ENCODE results near the gene MS4A5.
"Not testable (repeated sequence)": the region's sequence is repeated elsewhere in the genome, so short reads cannot be mapped to it uniquely, and the experiment has no call there.

The MS4A5 gene, protein sequence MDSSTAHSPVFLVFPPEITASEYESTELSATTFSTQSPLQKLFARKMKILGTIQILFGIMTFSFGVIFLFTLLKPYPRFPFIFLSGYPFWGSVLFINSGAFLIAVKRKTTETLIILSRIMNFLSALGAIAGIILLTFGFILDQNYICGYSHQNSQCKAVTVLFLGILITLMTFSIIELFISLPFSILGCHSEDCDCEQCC

DNA sequence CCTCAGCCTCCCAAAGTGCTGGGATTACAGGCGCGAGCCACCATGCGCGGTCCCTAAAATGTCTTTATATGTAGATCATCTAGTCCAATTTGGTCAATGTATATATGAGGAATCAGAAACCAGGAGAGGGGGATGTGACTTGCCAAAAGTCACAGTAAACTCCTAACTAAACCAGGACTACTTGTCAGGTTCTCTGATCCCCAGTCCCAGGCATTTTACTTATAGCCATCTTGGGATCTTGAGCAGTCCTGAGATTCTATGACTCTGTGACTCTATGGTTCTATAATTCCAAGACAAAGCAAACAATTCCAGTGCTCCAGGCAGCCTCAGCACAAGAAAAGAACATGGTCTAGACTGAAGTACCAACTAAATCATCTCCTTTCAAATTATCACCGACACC lies at the start of gene MS4A5:
TSS of gene MS4A5 (plus strand) at position 301 of the 400 bp plus-strand sequence. CDS start 103 bp downstream, outside the sequence.
- DNase-seq = no peak

DNA sequence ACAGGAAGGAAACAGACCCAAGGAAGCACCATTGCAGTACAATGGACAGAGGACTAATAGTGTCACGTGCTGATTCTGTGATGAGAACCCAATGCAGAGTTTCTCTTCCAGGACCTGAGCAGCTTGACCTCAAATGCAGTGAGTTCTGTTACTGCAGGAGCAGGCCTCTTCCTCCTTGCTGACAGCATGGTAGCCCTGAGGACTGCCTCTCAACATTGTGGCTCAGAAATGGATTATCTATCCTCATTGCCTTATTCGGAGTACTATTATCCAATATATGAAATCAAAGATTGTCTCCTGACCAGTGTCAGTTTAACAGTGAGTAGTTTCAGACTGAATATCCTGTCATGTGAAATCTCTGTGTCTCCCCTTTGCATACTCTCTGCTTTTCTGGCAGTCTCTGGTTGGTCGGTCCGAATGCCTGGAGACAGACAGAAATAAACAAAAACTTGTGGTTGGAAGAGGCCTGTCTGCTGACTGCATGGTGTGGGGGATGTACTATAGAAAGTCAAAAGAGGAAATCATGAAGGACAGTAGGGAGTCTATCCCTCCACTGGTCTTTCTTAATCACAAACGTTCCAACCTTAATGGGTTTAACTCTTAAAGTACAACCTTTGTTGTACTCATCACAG lies 40.0 kb upstream of the MS4A5 start:
- DNase-seq = no peak

DNA sequence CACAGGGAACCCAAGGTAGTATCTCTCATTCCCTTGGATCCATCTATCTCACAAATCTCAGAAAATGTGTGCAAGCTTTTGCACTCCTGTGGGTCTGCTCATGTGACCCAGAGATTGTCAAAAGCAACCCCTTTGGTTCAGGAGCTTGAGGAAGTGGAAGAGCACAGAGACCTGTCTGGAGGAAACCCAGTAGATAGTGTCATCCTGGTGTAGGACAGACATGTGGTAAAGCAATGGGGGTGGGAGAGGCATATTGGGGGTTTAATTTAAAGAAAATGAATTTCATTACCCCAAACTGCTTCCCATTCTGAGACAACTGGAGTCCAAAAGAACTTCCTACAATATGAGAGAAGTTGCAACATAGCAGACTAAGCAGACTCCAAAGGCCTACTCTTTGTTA lies 39.0 kb upstream of the MS4A5 start:
- no peak for DNase-seq

DNA sequence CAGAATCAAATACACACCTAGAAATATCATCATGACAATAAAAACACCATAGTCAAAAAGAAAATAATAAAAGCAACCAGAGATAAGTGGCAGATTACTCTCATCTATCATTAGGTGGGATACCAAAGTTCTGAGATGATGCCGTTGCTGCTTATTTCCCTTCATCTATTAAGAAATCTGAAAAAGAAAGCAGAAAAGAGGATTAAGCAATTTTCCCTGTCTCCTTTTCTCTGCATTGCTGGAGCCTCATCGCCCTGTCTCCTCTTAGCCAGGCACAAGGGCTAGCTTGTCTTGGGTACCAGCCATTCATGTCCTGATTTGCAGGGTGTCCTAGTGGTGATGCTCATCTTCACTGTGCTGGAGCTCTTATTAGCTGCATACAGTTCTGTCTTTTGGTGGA lies 37.0 kb upstream of the MS4A5 start:
- no peak for DNase-seq

DNA sequence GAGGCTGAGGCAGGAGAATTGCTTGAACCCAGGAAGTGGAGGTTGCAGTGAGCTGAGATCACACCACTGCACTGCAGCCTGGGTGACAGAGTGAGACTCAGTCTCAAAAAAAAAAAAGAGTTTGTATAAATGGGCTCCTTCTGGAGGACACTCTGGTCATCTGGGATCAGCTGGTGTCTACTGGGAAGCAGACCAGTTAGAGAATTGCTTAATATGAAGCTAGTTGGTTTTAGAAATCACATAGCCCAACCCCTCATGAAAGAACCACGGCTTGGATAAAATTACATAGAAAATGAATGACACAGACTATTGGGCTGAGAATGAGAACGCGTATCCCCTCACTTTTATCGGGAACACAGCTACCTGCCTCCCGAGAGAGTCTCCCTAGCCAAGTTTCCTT lies 36.4 kb upstream of the MS4A5 start:
- no peak for DNase-seq

DNA sequence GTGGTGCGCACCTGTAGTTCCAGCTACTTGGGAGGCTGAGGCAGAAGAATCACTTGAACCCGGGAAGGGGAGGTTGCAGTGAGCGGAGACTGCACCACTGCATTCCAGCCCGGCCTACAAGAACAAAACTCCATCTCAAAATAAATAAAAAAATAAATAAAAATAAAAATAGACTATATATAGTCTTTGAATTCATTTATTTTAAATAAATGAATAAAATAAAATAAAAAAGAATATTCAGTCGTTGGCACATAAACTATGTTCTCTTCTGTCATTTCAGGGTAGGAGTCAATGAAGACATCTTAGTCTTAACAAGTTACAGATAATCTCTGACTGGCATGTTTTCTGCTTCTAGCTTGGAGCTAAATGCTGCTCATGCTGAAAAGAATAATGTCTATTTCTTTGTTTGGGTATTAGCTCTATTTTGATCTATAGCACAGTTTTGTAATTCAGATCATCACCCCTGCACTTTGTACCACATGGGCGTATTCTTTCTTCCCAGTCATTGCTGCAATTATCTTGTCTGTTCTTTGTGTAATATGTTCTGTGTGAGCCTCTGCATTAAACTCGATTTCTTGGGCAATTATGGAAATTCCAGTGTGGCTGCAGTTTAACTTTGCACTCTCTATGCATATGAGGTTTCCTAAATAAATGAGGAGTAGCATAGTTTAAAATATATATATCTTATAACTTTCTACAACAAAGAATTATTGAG lies 34.5 kb upstream of the MS4A5 start:
- no peak for DNase-seq

DNA sequence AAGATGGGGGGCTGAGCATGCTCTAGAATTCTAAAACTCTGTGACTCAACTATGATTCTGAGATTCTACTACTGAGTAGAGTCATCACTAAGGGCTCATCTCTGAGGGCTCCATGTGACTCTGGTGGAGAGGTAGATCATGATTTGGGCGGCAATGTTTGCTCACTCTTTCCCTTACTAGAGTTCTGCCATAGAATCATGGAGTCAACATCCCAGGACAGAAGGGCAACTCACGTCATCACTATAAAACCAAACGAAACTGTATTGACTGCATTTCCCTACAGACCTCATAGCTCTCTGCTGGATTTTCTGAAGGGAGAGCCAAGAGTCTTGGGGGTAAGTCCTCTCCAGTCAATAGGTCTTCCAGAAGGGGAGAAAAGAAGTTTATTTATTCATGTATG lies 33.0 kb upstream of the MS4A5 start, which contains the start of gene MS4A14:
TSS of gene MS4A14 (plus strand) at position 78 of the 400 bp plus-strand sequence. CDS start at position 198, 120 bp downstream.
- DNase-seq = no peak

DNA sequence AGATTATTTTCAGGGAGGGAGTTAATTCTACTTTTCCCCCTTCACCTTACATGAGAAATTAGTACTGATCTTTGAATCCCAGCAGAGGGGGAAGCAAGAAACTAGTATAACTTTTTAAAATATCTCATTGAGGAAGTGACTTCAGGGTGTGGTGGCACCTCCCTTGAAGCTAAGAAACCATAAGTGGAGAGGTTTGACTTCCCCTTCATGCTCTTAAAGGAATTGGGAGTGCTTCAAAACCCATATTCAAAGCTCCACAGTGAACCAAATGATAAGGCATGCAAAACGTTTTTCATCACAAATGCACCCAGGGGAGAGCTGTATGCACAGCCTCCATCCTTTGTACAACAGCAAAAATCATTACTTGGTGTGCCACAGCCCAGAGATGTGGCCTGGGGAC lies 32.6 kb upstream of the MS4A5 start:
- DNase-seq = no peak

DNA sequence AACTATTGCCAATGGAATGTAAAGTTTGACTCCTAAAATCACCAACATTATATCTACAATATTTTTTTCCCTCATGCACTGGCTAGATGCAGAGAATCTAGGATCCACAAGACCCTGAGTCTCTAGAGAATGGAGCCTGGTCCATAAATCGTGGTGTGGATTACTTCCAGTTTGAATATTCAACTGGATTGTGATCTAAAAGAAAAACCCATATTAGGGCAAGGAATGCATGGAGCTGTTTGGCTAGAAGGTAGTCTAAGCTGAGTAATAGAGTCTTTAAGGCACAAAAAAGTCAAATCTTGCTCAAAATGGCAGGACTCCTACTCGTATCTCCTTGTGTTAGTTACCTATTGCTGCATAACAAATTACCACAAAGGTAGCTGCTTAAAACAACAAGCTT lies 9.4 kb upstream of the MS4A5 start:
- DNase-seq = no peak

DNA sequence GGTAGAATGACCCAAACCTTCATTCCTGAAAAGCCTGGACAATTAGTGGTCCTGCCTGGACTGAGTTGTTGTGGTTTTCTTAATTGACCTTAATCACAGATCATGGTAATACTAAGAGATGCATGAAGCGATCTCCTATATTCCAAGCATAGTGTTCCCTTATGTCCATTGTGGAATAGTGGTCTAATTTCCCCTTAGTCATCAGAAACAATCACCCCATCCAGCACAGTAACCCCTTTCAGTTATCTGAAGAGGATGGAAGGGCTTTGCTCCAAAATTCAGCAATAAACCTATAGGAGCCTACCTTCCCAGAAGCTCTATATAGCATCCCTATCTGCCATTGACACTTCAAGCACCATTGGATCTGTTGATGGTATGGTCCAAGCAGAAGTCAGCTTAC lies 6.8 kb upstream of the MS4A5 start:
- no peak for DNase-seq

DNA sequence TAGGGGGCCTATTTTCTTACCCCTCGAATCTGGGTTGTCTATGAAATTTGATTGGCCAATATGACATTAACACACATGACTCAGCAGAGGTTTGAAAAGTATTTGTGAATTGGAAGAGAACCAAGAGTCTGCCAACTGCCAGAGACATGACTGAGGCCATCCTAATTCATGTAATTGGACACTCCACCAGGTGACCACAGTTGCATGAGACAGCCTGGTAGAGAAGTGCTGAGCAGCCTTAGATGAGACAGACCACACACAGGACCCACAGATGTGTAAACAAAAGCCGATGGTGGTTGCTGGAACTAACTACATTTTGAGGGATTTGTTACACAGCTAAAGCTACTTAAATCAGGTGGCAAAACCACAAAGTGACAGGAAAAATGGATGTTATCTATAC lies 855 bp upstream of the MS4A5 start:
- DNase-seq = peak; percentile 5

DNA sequence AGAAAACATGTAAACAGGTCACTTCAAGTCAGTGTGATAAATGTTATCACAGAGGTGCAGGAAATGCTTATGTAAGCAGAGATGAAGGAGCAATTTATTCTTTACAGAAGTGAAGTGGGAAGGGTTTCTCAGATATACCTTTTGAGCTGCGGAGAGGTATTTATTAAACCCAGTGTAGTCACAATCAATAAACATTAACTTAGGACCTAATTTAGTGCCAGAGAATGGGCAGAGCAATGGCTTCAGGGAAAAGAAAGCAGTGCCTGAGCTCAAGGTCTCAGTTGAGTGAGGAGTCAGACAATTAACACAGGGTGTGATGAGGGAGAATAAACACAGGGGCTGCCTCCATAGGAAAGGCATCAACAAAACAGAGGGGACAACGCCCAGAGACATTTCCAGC lies 1.9 kb downstream of the MS4A5 start:
- no peak for DNase-seq

DNA sequence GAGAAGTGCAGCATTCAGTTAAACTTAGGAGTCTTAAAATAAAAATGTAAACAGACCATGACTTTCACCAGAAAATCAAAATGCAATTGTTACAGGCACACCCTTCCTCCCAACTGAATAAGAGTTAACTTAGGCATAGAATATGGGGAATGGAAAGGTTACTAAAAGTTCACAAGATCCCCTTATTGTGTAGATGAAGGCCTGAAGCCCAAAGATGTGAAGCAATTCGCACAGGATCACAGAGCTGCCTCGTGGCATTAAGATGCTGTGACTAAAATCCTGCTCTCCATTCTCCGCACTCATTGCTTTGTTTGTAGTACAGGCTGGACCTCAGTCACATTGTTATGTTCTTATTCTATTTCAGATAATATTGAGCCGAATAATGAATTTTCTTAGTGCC lies 4.0 kb downstream of the MS4A5 start:
- DNase-seq = no peak

DNA sequence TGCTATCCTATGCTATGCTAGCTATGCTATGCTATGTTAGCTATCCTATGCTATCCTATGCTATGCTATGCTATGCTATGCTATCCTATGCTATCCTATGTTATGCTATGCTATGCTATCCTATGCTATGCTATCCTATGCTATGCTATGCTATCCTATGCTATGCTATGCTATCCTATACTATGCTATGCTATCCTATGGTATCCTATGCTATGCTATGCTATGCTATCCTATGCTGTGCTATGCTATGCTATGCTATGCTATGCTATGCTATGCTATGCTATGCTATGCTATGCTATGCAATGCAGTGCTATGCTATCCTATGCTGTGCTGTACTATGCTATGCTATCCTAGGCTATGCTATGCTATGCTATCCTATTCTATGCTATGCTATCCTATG lies 17.7 kb downstream of the MS4A5 start:
- no peak for DNase-seq

DNA sequence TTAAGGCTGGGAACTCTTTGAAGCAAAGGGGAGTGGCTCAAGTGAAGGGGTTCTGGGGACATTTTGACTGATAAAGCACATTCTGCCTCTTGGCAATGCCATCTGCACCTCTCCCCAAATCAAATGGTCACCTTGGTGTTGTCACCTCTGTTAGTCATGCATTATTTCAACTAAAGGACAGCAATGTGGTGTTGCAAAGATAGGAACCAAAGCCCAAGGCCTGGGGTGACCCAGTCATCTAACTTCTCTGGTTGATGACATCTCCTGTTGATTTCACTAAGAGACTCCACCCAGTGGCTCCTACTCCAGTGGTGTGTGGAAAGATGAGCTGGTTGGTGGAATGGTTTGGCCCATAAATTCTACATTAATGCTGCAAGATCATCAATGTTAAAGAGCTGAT lies 18.5 kb downstream of the MS4A5 start:
- DNase-seq = no peak

DNA sequence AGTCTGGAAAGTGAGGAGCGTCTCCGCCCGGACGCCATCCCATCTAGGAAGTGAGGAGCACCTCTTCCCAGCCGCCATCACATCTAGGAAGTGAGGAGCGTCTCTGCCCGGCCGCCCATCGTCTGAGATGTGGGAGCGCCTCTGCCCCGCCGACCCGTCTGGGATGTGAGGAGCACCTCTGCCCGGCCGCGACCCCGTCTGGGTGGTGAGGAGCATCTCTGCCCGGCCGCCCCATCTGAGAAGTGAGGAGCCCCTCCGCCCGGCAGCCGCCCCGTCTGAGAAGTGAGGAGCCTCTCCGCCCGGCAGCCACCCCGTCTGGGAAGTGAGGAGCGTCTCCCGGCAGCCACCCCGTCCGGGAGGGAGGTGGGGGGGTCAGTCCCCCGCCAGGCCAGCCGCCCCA lies 21.8 kb downstream of the MS4A5 start:
- DNase-seq = not testable (repeated sequence)

DNA sequence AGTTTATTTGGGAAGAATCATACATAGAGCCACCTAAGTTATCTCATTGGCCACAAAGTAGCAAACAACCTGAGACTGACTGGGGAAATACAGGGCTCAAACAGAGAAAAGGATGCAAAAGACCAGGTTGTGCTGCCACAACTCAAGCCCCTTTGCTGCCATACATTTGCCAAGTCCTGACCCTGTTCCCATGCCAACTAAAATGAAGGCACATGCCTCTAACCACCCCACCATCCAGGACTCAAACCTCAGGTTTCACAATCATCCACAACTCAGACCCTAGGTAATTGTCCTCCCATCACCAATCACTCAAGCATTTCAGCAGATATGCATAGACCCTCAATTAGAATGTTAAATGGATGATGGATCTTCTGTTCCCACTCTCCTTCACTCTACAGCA lies 24.8 kb downstream of the MS4A5 start:
- DNase-seq = no peak

DNA sequence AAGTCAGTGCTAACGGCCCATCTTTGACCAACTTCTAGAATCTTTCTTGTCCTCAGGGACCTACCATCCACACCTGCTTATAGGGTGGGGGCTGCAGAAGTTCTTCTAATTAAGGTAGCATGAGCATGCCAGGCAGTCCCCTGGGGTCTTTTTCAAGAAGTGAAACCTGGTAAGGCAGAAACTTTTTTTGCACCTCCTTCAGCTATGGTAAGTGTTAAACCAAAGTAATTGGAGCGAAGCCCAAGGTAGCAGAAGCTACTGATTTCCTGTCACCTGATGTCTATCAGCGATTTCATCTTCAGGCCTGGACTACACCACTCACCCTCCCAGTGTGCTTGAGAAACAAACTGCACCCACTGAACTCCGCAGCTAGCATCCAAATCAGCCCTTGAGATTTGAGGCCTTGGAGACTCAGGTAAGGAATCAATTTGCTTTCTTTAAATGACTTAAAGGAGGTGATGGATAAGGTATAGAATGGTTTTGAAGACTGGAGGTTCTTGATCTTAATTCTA lies 26.2 kb downstream of the MS4A5 start, which contains the start of gene MS4A1:
TSS of gene MS4A1 (plus strand) at position 317 of the 512 bp plus-strand sequence. CDS start 6,528 bp downstream, outside the sequence.
- no peak for DNase-seq

DNA sequence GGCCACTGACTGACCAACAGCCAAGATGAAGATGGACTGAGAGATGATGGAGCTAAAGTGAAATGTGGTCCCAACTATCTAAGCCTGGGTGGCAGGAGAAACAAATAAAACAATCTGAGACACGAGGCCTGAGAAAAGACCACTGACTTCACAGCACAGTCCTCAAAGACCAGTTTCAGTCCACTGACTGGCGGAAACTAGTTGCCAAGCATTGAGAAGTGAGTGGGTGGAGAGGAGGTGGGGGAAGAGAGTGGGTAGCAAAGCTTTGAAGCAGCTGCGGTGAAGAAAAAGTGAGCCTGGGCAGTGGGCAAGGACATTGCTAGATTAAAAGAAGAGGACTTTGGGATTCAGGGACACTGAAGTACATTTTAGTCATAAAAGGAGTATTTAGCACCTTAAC lies 28.2 kb downstream of the MS4A5 start:
- no peak for DNase-seq

DNA sequence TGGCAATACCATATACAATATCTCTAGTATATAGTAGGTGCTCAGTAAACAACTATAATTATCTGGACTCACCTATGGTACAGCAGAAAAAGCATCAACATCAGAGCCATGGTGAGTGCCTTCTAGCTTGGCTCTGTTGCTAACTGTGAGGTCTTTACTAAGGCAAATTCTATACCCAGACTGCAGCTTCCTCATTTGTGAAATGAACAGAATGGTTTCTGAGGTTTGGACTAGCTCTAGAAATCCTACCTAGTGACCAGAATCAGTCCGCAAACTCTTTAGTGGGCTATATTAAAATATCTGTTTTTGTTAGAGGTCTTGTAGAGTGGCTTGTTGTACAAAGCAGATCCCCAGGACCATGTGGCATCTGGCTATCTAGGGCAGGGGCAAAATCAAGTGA lies 30.0 kb downstream of the MS4A5 start:
- no peak for DNase-seq

DNA sequence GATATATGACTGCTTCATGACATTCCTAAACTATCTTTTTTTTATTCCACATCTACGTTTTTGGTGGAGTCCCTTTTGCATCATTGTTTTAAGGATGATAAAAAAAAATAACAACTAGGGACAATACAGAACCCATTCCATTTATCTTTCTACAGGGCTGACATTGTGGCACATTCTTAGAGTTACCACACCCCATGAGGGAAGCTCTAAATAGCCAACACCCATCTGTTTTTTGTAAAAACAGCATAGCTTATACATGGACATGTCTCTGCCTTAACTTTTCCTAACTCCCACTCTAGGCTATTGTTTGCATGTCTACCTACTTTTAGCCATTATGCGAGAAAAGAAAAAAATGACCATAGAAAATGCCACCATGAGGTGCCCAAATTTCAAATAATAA lies 39.5 kb downstream of the MS4A5 start:
- DNase-seq = no peak

DNA sequence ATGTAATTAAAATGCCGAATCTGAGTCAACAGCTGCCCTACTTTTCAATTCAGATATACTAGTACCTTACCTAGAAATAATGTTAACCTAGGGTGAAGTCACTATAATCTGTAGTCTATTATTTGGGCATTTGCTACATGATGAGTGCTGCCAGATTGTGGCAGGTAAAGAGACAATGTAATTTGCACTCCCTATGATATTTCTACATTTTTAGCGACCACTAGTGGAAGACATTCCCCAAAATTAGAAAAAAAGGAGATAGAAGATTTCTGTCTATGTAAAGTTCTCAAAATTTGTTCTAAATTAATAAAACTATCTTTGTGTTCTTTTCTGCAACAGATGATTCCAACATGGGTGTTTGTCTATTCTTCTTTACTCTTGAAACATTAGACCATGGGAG lies 40.4 kb downstream of the MS4A5 start:
- DNase-seq = no peak

DNA sequence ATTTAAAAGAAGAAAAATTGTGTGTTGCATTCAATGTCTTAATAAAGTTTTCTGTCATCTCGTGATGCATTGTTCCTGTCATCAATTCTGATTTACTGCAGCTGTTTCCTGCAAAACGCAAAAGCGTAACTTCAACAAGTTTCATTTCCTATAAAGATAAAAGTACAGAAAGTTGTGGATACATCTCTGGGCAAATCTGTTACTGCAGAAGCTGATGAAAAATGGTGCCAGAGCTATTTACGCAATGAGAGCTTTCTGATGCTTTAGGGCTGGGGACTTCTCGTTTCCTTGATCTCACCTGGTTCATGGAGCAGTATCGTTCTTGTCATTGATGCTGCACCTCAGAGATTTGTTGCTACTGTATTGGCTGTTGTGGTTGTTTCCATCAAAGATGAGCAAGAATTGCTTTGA lies 47.7 kb downstream of the MS4A5 start:
- DNase-seq = no peak

DNA sequence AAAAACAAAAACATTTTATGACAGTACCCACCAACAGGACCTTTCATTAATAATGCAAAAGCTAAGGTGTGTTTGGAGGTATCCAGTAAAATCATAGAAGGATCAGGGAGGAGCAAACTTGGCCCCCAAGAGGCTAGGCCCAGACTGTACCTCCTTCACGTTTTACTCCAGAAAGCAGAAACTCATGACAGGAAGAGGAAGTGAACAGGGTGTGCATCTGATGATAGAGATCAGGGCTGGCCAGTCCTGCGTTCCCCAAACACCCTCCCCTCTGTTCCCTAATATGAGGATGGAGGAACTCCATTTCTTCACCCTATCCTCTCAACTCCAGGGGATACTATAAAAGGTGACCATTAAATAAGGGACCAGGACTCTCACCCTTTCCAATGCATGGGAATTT lies 53.0 kb downstream of the MS4A5 start:
- DNase-seq = no peak

Data from NCI-H1105 (cell line).